ENCODE measurements around the gene CRYBG1.

GRCh38 chr6:106556368-106556960 lies 195.9 kb downstream of the CRYBG1 start:
- TF ChIP-seq EZH2phosphoT487 (IDR thresholded peaks at IDR 0.05) = no peak
- peak; percentile 14 for TF ChIP-seq CTCF (IDR thresholded peaks at IDR 0.05)
- TF ChIP-seq EZH2 (IDR thresholded peaks at IDR 0.05) = no peak

Data from neural progenitor cell (in vitro differentiated cells).